ENCODE measurements around the gene TAPT1.
"Not testable (repeated sequence)": the region's sequence is repeated elsewhere in the genome, so short reads cannot be mapped to it uniquely, and the experiment has no call there.

TAPT1 gene

DNA sequence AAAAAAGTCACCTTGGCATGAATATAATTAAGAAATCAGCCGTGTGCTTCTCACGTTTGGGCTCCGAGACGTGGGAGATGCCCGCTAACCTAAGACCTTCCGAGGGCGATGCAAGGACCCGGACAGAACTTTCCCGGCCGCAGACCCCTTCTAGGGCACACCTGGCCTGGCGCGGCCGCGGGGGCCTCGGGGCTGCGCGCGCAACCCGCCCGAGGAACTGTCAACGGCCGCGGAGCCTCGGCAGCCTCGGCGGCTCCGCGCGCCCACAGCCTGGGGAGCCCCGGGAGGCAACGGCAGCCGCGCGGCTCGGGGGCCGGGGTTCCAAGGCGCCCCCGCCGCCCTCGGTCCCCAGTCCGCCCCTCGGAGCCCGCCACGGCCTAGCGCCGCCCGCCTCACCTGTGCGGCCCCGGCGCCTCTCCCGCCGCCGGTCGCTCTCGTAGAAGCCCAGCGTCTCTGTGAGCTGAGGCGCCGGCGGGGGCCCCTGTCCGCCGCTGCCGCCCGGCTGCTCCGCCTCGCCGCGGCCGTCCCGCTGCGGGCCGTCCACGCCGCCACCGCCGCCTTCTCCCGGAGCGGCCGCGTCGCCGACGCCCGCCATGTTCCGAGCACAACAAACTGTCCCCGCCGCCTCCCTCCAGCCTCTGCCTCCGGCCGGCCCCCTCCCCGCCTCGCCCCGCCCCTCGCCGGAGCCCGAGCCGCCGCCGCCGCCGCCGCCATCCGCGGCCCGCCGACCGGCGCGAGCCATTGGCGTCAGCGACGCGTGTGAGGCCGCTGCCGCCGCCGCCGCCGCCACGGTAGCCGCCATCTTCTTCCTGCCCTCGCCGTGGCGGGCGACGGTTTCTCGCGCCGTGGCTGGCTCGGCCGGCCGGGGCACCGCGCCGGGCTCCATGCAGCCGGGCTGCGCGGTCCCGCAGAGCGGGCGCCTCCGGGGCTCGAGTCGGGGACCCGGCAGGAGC is at the start of gene TAPT1:
Gene TAPT1 (minus strand): TSS at position 609 of the 953 bp plus-strand sequence. CDS start 14 bp downstream, at position 595.
- no peaks in the 10 kb centered on the region for H3K27me3 ChIP-seq (ENCODE audit: control insufficient read depth, insufficient read depth, low read length)
- peaks cover 12% of the 10 kb centered on the region for H3K4me1 ChIP-seq (ENCODE audit: control insufficient read depth, insufficient read depth, low read length)
- no peaks in the 10 kb centered on the region for H3K36me3 ChIP-seq (ENCODE audit: control insufficient read depth, insufficient read depth, low read length)
- H3K27ac ChIP-seq (ENCODE audit: low read depth, low read length), result peak within 1 kb of the TSS; percentile 90
- peak within 1 kb of the TSS; percentile 84 for H3K4me3 ChIP-seq (ENCODE audit: low read length)
- peak within 1 kb of the TSS; percentile 87 for H3K9ac ChIP-seq (ENCODE audit: low read length)

GRCh38 chr4:16271411-16271810 is 45.1 kb upstream of the TAPT1 start:
- H3K27me3 ChIP-seq (ENCODE audit: control insufficient read depth, insufficient read depth, low read length), result no peaks in the 10 kb centered on the region
- no peak overlapping the region for H3K9ac ChIP-seq (ENCODE audit: low read length)
- H3K36me3 ChIP-seq (ENCODE audit: control insufficient read depth, insufficient read depth, low read length), result no peaks in the 10 kb centered on the region
- H3K4me1 ChIP-seq (ENCODE audit: control insufficient read depth, insufficient read depth, low read length), result no peaks in the 10 kb centered on the region
- no peak overlapping the region for H3K27ac ChIP-seq (ENCODE audit: low read depth, low read length)
- no peak overlapping the region for H3K4me3 ChIP-seq (ENCODE audit: low read length)

- no peaks in the 10 kb centered on the region for H3K27me3 ChIP-seq (ENCODE audit: control insufficient read depth, insufficient read depth, low read length)
- H3K4me3 ChIP-seq (ENCODE audit: low read length), result no peak overlapping the region
- H3K27ac ChIP-seq (ENCODE audit: low read depth, low read length), result no peak overlapping the region
- no peaks in the 10 kb centered on the region for H3K36me3 ChIP-seq (ENCODE audit: control insufficient read depth, insufficient read depth, low read length)
- no peaks in the 10 kb centered on the region for H3K4me1 ChIP-seq (ENCODE audit: control insufficient read depth, insufficient read depth, low read length)
- H3K9ac ChIP-seq (ENCODE audit: low read length), result no peak overlapping the region
Observed at GRCh38 chr4:16270454-16271328, 44.4 kb upstream of the TAPT1 start.

GRCh38 chr4:16269742-16270453 is 43.6 kb upstream of the TAPT1 start:
- H3K4me1 ChIP-seq (ENCODE audit: control insufficient read depth, insufficient read depth, low read length); H3K9ac ChIP-seq (ENCODE audit: low read length); H3K4me3 ChIP-seq (ENCODE audit: low read length); H3K27ac ChIP-seq (ENCODE audit: low read depth, low read length); H3K27me3 ChIP-seq (ENCODE audit: control insufficient read depth, insufficient read depth, low read length); H3K36me3 ChIP-seq (ENCODE audit: control insufficient read depth, insufficient read depth, low read length): not testable (repeated sequence)

DNA sequence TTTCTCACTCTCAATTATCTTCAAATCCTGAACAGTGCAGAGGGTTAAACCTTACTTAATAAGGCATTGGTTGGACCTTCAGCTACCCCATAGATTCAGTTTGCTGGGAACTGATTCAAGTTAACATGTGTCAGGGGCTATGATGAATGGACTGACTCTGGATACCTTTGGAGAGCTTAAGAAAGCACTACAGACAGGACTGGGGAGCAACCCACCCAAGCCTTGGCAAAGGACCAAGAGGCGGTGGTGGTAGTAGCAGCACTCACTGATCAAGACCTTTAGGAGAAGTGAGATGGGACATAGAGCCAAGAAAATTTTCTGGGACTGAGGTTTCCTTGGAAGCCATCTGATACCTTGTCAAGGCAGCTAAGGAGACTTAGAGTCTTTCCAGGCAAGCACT is 43.0 kb upstream of the TAPT1 start:
- Histone ChIP-seq H3K27ac (ENCODE audit: low read depth, low read length) (no peak overlapping the region), H3K4me3 (ENCODE audit: low read length) (no peak overlapping the region), H3K9ac (ENCODE audit: low read length) (no peak overlapping the region), H3K4me1 (ENCODE audit: control insufficient read depth, insufficient read depth, low read length) (no peaks in the 10 kb centered on the region), H3K27me3 (ENCODE audit: control insufficient read depth, insufficient read depth, low read length) (no peaks in the 10 kb centered on the region), H3K36me3 (ENCODE audit: control insufficient read depth, insufficient read depth, low read length) (no peaks in the 10 kb centered on the region)

DNA sequence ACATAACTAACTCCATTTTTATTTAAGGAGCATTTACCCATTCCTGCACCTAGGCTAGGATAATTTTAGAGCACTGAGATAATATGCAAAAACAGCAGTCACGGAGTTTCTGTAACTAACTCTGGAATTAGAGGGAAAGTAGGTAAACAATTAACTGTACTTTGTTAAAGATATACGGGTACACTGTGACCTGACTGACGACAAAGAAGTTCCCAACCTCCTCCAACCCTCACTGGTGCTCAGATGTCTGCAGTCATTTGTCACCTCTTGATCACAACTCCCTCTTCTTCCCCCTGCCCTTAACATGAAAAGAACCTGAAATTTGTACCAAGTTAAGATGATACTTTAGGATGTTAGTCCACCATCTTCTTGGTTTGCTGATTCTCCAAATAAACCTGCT is 42.0 kb upstream of the TAPT1 start:
- Histone ChIP-seq H3K36me3 (ENCODE audit: control insufficient read depth, insufficient read depth, low read length) (no peaks in the 10 kb centered on the region), H3K27me3 (ENCODE audit: control insufficient read depth, insufficient read depth, low read length) (no peaks in the 10 kb centered on the region), H3K4me1 (ENCODE audit: control insufficient read depth, insufficient read depth, low read length) (no peaks in the 10 kb centered on the region), H3K27ac (ENCODE audit: low read depth, low read length) (no peak overlapping the region), H3K4me3 (ENCODE audit: low read length) (no peak overlapping the region), H3K9ac (ENCODE audit: low read length) (no peak overlapping the region)

DNA sequence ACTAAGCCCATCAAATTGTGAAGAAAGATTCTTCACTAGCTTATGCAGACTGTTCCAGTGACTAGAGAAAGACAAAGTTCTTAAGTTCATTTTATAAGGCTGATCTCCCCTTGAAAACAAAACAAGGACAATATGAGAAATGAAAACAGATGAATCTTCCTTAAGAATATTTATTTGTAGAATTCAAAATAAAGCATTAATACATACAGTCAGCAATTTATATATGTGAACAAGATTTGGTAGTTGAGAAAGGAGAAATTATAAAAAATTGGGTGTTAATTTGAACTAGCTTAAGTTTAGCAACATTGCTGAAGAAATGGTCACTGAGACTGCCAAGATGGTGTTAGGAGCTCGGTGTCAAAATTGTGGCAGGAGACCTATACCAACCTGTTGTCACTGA is 41.4 kb upstream of the TAPT1 start:
- no peaks in the 10 kb centered on the region for H3K36me3 ChIP-seq (ENCODE audit: control insufficient read depth, insufficient read depth, low read length)
- no peak overlapping the region for H3K27ac ChIP-seq (ENCODE audit: low read depth, low read length)
- no peak overlapping the region for H3K9ac ChIP-seq (ENCODE audit: low read length)
- H3K4me1 ChIP-seq (ENCODE audit: control insufficient read depth, insufficient read depth, low read length), result no peaks in the 10 kb centered on the region
- H3K27me3 ChIP-seq (ENCODE audit: control insufficient read depth, insufficient read depth, low read length), result no peaks in the 10 kb centered on the region
- H3K4me3 ChIP-seq (ENCODE audit: low read length), result no peak overlapping the region

GRCh38 chr4:16265820-16266219 is 39.5 kb upstream of the TAPT1 start:
- H3K27ac ChIP-seq (ENCODE audit: low read depth, low read length), result no peak overlapping the region
- no peak overlapping the region for H3K9ac ChIP-seq (ENCODE audit: low read length)
- no peak overlapping the region for H3K4me3 ChIP-seq (ENCODE audit: low read length)
- H3K4me1 ChIP-seq (ENCODE audit: control insufficient read depth, insufficient read depth, low read length), result no peaks in the 10 kb centered on the region
- no peaks in the 10 kb centered on the region for H3K27me3 ChIP-seq (ENCODE audit: control insufficient read depth, insufficient read depth, low read length)
- H3K36me3 ChIP-seq (ENCODE audit: control insufficient read depth, insufficient read depth, low read length), result no peaks in the 10 kb centered on the region

GRCh38 chr4:16264798-16265197 is 38.5 kb upstream of the TAPT1 start:
- H3K27ac ChIP-seq (ENCODE audit: low read depth, low read length), result no peak overlapping the region
- no peak overlapping the region for H3K9ac ChIP-seq (ENCODE audit: low read length)
- no peak overlapping the region for H3K4me3 ChIP-seq (ENCODE audit: low read length)
- H3K36me3 ChIP-seq (ENCODE audit: control insufficient read depth, insufficient read depth, low read length), result no peaks in the 10 kb centered on the region
- H3K27me3 ChIP-seq (ENCODE audit: control insufficient read depth, insufficient read depth, low read length), result no peaks in the 10 kb centered on the region
- no peaks in the 10 kb centered on the region for H3K4me1 ChIP-seq (ENCODE audit: control insufficient read depth, insufficient read depth, low read length)

- H3K4me3 ChIP-seq (ENCODE audit: low read length), result no peak overlapping the region
- no peaks in the 10 kb centered on the region for H3K4me1 ChIP-seq (ENCODE audit: control insufficient read depth, insufficient read depth, low read length)
- no peaks in the 10 kb centered on the region for H3K36me3 ChIP-seq (ENCODE audit: control insufficient read depth, insufficient read depth, low read length)
- no peaks in the 10 kb centered on the region for H3K27me3 ChIP-seq (ENCODE audit: control insufficient read depth, insufficient read depth, low read length)
- no peak overlapping the region for H3K27ac ChIP-seq (ENCODE audit: low read depth, low read length)
- H3K9ac ChIP-seq (ENCODE audit: low read length), result no peak overlapping the region
Observed at GRCh38 chr4:16263056-16263455, 36.8 kb upstream of the TAPT1 start.

DNA sequence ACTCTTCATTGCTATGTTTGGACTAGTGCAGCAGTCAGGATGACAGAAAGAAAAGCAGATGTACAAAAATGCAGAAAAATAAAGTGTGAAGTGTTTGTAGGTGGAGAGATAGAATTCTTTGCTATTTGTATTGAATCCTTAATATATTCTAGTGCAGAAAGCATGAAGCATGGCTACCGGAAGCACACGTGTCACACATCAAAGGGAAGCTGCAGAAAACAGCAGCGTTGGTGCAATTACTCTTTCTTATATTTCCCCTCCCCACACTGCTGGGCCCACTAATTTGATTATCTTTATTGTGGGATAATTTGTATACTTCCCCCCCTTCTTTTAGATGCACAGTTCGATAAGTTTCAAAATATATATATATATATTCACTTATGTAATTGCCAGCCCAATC is 35.9 kb upstream of the TAPT1 start:
- Histone ChIP-seq H3K4me1 (ENCODE audit: control insufficient read depth, insufficient read depth, low read length) (no peaks in the 10 kb centered on the region), H3K27me3 (ENCODE audit: control insufficient read depth, insufficient read depth, low read length) (no peaks in the 10 kb centered on the region), H3K27ac (ENCODE audit: low read depth, low read length) (no peak overlapping the region), H3K36me3 (ENCODE audit: control insufficient read depth, insufficient read depth, low read length) (no peaks in the 10 kb centered on the region), H3K9ac (ENCODE audit: low read length) (no peak overlapping the region), H3K4me3 (ENCODE audit: low read length) (no peak overlapping the region)

- H3K4me1 ChIP-seq (ENCODE audit: control insufficient read depth, insufficient read depth, low read length), result no peaks in the 10 kb centered on the region
- no peaks in the 10 kb centered on the region for H3K27me3 ChIP-seq (ENCODE audit: control insufficient read depth, insufficient read depth, low read length)
- no peak overlapping the region for H3K4me3 ChIP-seq (ENCODE audit: low read length)
- no peak overlapping the region for H3K9ac ChIP-seq (ENCODE audit: low read length)
- no peaks in the 10 kb centered on the region for H3K36me3 ChIP-seq (ENCODE audit: control insufficient read depth, insufficient read depth, low read length)
- no peak overlapping the region for H3K27ac ChIP-seq (ENCODE audit: low read depth, low read length)
Observed at GRCh38 chr4:16261313-16261878, 35.1 kb upstream of the TAPT1 start.

Measured in rectal smooth muscle tissue (tissue), 1 donor.